HG03139 (cell line): ENCODE results near the gene SORCS2.
"Not testable (repeated sequence)": the region's sequence is repeated elsewhere in the genome, so short reads cannot be mapped to it uniquely, and the experiment has no call there.

Experiments
- ATAC-seq: cut with Tn5 transposase; IDR thresholded peaks from one replicate; pipeline ENCODE4 v1.9.1; 2021; ENCODE audit not compliant: unreplicated experiment

SORCS2 gene

GRCh38 chr4:7159923-7160322 is 32.4 kb upstream of the SORCS2 start:
- no peak for ATAC-seq

- no peak for ATAC-seq
Measured at GRCh38 chr4:7160439-7160838, 31.9 kb upstream of the SORCS2 start.

GRCh38 chr4:7160951-7161440 is 31.3 kb upstream of the SORCS2 start:
- ATAC-seq: no peak

- no peak for ATAC-seq
Measured at GRCh38 chr4:7161721-7162214, 30.6 kb upstream of the SORCS2 start.

- ATAC-seq: not testable (repeated sequence)
Measured at GRCh38 chr4:7165056-7165873, 27.1 kb upstream of the SORCS2 start.

GRCh38 chr4:7165874-7166201 is 26.5 kb upstream of the SORCS2 start:
- no peak for ATAC-seq

GRCh38 chr4:7166237-7166636 is 26.1 kb upstream of the SORCS2 start:
- ATAC-seq: no peak

- ATAC-seq: no peak
Measured at GRCh38 chr4:7166981-7167700, 25.2 kb upstream of the SORCS2 start.

GRCh38 chr4:7167706-7168105 is 24.6 kb upstream of the SORCS2 start:
- ATAC-seq: no peak

GRCh38 chr4:7168106-7168505 is 24.2 kb upstream of the SORCS2 start:
- no peak for ATAC-seq

- no peak for ATAC-seq
Measured at GRCh38 chr4:7169134-7169533, 23.2 kb upstream of the SORCS2 start.

- no peak for ATAC-seq
Measured at GRCh38 chr4:7170012-7170411, 22.3 kb upstream of the SORCS2 start.

- ATAC-seq: no peak
Measured at GRCh38 chr4:7171191-7171900, 21.0 kb upstream of the SORCS2 start.

GRCh38 chr4:7172508-7172907 is 19.8 kb upstream of the SORCS2 start:
- no peak for ATAC-seq

GRCh38 chr4:7172946-7173345 is 19.4 kb upstream of the SORCS2 start:
- ATAC-seq: no peak

GRCh38 chr4:7173841-7174449 is 18.4 kb upstream of the SORCS2 start:
- no peak for ATAC-seq

- ATAC-seq: no peak
Measured at GRCh38 chr4:7179158-7179557, 13.2 kb upstream of the SORCS2 start.

GRCh38 chr4:7180938-7181337 is 11.4 kb upstream of the SORCS2 start:
- no peak for ATAC-seq

- ATAC-seq: no peak
Measured at GRCh38 chr4:7182616-7183015, 9.7 kb upstream of the SORCS2 start.

GRCh38 chr4:7183161-7183560 is 9.2 kb upstream of the SORCS2 start:
- no peak for ATAC-seq

- ATAC-seq: no peak
Measured at GRCh38 chr4:7183780-7184460, 8.4 kb upstream of the SORCS2 start.
